Left cardiac atrium (tissue), 4 donors: ENCODE measurements around the gene PUS3. TPM values are rescaled to one million over a fixed set of nuclear protein-coding genes. Genes with fewer than 3 reads are reported as not detected.

Experiments
- ATAC-seq, 2 donors: fragments of 200-7000 bp; cut with Tn5 transposase; one replicate each; pipeline ENCODE4 v1.9.1; 2020; ENCODE audit warnings: mild to moderate bottlenecking in 2 of 2, moderate library complexity in 2 of 2
- DNase-seq: peaks from one replicate; pipeline ENCODE4 v3.0.0-alpha.2; 2020
- intact Hi-C, 2 donors: fragments of 100-400 bp; cut with DNase I; formaldehyde crosslinking; loops; one replicate each; pipeline versions ENCODE4 v1.14.1 to v1.15.1; 2022 to 2023
- long read RNA-seq: library from polyadenylated mRNA; unstranded; transcript quantifications from one replicate; pipeline ENCODE4 v2.0.0, GENCODE V29; 2021
- total RNA-seq, 2 donors: library from RNA; stranded (reverse); fragmentation: NEBNext Ultra II Directional; extraction: Animal tissue kit (Norgen Biotek cat#: 25700); gene quantifications; one replicate each; pipeline ENCODE4 v1.2.1, GENCODE V29; 2021
- donor health status: DM: no; HTN: yes; CAD: no.
- donor health status: DM: no; HTN: yes; CAD: no; lungs with severe emphysema.
- donor health status: DM: yes; HTN: yes; CAD: no.
- donor health status: Dilated cardiomyopathy.

The PUS3 gene, protein sequence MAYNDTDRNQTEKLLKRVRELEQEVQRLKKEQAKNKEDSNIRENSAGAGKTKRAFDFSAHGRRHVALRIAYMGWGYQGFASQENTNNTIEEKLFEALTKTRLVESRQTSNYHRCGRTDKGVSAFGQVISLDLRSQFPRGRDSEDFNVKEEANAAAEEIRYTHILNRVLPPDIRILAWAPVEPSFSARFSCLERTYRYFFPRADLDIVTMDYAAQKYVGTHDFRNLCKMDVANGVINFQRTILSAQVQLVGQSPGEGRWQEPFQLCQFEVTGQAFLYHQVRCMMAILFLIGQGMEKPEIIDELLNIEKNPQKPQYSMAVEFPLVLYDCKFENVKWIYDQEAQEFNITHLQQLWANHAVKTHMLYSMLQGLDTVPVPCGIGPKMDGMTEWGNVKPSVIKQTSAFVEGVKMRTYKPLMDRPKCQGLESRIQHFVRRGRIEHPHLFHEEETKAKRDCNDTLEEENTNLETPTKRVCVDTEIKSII
- total RNA-seq, result 1 to 10 TPM; 6.9 to 8.2 TPM
- long read RNA-seq, transcript PUS3-201 (4 exons, 1,843 nt), result major isoform, 8 of 13 reads
- long read RNA-seq, partial matches to known transcripts, result 0 of 13 reads
- long read RNA-seq, other reads (novel, unspliced or antisense), result 3 of 13 reads

DNA sequence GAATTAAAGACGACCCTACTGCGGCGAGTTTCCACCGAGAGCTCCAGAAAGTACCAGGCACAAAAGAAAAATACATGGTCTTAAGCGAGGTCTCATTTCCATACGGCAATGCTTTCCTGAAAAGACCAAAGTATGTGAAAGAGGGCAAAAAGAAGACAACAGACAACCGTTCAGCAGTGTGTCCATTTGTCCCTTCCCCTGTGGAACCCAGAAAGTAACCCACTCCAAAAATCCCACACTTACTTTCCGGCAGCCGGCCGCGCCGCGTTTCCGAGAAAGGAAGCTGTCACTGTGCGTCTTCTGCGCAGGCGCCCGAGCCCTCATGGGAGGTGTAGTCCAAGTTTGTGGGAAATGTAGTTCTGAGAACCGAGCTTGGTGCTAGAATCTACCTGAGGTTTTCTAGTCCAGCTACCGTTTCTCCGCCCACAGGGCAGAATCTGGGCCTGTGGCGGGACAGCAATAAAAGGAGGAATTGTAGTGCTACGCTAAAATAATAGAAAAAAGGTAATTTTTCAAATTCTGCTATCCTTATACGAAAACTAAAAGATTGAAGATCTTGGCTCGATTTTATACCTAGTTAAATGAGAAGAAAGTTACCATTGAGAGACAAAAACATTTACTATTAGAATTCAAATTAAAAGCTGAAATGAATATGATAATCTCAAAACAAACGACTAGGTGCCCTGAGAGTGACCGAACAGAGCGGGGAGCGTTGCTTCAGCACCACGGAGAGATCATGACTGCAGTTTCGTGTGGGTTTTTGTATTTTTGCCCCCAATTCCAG, at the start of gene PUS3:
TSS of gene PUS3 (minus strand) at position 280 of the 784 bp plus-strand sequence. CDS start 6,922 bp downstream, outside the sequence.
- peak; percentile 96 for ATAC-seq
- DNase-seq, result peak; percentile 95
- intact Hi-C loops, result no loop called here

DNA sequence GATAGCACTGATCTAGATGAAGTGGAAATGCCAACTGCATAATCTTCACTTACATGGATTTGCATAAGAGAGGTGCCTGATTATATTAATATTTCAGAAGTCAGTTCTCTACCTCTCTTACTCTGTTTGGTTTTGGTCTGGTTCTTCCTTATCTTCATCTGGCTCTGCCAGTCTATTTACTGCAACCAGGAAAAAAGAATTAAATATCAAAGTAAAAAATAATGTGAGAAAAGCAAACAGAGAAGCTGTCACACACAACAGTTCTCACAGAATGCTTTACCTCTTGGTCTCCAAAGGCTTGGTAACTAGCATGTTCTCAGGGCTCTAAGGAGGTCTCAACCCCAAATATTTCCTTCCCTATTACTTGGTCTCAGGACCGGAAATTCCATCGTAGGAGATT, 49.6 kb upstream of the PUS3 start:
- ATAC-seq, result no peak
- DNase-seq, result no peak
- intact Hi-C loops, result no loop called here

DNA sequence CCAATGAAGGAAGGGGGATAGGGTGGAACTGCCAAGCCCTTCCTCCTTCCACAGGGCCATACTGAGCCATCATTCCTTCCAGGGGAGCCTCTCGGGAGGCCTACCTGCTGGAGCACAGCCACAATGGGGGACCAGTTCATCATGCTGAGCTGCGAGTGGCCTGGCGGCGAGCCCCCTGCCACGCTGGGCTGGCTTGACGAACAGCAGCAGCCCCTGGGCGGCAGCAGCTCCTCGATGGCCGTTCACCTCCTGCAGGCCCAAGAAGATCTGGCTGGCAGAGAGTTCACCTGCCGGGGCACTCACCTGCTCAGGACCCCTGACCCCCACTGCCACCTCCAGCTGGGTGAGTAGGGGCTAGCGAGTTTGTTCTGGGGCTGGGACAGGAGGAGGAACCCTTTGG, 48.7 kb upstream of the PUS3 start:
- intact Hi-C loops, result no loop called here
- ATAC-seq (peak in 1 of 2 donors; percentile 9), DNase-seq (no peak)

DNA sequence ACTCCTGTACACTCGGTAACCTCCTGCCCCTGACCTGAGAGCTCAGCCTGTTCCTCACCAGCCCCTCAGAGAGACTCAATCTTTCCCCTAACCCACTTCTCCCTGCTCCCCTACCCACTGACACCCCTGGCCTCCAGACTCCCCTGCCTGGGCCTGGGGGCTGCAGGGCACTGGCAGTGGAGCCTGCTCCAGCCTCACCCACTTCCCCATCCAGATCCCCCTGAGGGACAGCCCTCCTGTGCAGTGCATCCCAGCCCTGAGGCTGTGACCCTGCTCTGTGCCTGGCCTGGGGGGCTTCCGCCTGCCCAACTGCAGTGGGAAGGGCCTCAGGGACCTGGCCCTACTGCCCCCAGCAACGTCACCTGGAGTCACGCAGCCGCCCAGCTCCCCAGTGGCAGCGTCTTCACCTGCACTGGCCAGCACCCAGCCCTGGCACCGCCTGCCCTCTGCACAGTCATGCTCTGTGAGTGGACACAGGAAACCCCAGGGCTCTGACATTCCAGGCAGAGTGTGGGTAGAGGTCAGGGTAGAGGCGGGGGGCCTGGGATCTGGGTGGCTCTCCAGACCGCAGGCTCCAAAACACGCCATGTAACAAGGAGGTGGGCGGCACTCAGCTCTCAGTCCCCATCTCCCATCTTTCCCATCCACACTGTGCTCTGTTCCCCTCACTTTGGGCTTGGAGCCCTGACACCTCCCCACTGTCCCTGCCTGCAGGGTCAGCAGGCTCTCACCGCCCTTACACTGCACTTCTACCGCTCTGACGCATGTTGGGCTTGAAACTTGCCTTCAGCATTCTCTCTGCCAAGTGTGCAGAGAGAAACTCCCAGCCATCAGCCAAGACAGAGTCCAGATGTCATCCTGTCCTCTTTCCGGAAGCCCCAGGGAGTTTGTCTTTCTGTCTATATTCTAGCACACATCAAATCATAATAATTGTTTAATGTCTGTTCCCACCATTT, 48.0 kb upstream of the PUS3 start:
- intact Hi-C loops, result no loop called here
- peak; percentile 78 for DNase-seq
- ATAC-seq, result peak; percentile 75 to 91

DNA sequence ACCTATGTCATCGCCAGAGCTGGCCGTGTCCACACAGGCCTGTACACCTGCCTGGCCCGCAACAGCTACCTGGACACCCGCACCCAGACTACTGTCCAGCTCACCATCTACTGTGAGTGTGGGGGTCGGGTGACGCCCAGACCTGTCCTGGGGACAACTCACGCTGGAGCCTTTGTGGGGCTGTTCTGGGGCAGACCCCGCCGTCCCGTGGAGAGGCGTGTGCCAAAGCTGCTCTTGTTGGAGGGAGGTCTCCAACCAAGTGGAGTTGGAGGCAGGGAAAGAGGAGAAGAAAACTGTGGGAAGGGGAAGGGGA, 47.1 kb upstream of the PUS3 start:
- DNase-seq (no peak), ATAC-seq (no peak)
- intact Hi-C loops, result no loop called here

DNA sequence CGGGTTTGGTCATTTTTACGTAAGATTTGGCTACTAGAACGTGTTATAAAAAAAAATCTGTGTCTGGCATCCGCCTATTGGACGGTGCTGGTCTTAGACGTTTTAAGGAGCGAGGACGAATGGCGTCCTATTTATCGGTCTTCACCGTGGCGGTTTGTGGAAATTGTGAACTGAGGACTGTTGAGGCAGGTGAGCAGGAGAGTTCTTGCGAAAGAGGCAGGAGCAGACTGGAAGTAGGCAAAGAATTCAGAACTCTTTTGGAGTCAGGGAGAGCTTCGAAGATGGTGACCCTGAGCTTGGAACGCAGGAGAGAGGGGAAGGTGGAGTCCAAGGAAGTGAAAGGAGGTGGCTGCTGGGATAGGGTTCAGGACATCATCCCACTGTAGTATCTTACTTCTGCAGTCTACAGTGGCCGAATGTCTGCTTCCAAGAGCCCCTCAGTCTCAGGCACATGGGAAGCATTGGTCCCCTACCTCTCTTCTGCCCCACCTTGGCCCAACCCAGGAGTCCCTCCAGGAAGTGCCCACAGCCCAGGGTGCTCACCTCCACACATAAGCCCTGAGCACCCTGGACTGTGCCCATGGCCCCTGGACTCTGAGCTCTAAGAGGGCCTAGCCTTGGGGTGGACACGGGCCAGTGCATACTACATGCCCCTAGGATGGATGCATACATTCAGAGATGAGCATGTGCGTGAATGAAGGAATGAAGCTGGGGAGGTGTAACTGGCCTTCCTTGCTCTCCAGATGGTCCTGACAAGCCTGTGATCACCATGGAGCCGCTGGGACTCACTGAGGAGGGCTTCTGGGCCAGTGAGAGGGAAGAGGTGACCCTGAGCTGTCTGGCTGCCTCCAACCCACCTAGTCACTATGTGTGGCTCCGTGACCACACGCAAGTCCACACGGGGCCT, 46.5 kb upstream of the PUS3 start:
- no peak for DNase-seq
- no peak for ATAC-seq
- intact Hi-C loops, result no loop called here

DNA sequence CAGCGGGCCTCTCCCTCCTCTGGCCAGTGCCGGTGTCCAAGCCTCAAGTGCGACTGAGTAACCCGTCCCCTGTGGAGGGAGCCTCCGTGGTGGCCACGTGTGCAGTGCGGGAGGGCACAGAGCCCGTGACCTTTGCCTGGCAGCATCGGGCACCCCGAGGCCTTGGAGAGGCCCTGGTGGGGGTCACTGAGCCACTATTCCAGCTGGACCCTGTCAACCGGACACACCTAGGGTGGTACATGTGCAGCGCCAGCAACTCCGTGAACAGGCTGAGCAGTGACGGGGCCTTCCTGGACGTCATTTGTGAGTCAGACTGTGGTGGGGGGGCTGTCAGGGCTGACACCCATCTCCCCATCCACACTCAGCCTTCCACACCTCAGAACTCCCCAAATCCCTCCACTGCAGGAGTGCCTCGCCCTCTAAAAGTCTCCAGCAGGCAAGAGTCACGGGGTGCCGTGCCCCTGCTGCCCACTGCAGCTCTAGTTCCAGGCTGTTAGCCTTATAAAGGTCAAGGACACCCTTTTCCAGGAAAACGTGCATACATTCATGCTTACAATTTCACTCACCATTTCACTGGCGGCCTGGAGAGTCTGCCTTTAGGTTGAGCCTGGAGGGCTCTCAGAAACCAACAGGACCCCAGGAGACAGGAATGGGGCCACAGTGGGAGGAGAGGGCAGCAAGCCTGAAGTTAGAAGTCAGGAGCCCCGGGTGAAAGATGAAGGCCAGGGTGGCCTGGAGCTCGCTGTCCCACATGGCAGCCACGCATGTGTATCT, 45.5 kb upstream of the PUS3 start:
- DNase-seq (no peak), ATAC-seq (no peak)
- intact Hi-C loops, result no loop called here

DNA sequence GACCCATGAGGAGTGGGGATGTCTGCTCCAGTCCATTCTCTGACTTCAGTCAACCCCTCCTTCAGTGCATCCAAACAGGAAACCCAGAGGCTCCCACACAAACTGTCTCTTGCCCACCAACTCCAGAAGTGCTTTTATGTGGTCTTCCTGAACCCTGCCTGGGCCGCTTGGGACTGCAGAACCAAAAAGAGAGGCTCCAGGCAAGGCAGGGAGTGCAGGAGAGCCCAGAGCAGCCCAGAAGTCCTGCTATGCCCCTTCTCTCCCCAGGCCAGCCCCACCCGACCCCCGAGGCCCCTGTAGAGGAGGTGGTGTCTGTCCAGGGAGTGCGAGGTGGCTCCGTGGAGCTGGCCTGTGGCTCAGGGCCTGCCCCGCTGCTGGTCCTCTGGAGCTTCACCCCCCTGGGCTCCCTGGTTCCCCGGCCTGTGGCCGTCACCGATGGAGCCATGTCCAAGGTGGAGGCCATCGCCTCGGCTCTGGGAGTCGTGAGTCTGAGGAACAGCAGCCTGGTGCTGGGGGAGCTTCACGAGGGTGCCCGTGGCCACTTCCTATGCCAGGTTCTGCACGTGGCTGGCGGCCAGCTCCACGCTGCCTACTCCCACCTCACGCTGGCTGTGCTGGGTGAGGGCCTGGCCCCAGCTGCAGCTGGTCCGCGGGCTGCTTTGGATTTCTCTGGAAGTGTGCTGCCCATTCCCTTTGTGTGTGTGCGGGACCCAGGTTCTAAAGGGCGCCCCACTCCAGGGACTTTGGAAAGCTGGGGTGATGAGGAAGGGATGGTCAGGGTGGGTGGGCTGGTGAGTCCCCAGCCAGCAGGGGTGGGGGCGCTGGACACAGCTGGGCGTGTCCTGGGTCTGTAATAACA, 44.6 kb upstream of the PUS3 start:
- ATAC-seq, result no peak
- intact Hi-C loops, result no loop called here
- DNase-seq, result no peak

DNA sequence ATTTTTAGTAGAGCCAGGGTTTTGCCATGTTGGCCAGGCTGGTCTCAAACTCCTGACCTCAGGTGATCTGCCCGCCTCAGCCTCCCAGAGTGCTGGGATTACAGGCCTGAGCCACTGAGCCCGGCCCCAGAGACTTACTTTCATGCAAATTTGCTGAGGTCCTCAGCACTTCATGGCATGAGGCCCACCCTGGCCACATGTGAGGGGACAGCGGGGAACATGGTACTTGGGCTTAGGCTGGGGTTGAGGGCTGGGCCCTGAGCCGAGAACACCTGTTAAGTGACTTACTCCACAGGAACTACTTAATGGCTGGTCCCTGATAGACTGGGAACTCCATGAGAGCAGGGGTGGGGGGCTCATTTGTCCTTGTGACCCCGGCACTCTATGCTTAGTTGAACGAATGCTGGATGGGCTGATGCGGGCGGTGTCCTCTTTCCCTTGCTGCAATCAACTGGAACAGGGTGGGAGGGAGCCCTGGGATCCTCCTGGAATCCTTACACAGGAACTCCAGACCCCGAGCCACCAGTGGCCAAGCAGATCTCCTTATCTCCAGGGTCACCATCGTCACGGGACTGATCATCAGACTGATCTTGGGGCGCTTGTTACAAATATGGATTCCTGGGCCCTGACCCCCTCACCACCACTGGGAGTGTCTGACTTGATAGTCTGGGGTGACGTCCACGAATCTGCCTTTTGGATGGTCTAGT, 43.9 kb upstream of the PUS3 start:
- no peak for ATAC-seq
- intact Hi-C loops, result no loop called here

DNA sequence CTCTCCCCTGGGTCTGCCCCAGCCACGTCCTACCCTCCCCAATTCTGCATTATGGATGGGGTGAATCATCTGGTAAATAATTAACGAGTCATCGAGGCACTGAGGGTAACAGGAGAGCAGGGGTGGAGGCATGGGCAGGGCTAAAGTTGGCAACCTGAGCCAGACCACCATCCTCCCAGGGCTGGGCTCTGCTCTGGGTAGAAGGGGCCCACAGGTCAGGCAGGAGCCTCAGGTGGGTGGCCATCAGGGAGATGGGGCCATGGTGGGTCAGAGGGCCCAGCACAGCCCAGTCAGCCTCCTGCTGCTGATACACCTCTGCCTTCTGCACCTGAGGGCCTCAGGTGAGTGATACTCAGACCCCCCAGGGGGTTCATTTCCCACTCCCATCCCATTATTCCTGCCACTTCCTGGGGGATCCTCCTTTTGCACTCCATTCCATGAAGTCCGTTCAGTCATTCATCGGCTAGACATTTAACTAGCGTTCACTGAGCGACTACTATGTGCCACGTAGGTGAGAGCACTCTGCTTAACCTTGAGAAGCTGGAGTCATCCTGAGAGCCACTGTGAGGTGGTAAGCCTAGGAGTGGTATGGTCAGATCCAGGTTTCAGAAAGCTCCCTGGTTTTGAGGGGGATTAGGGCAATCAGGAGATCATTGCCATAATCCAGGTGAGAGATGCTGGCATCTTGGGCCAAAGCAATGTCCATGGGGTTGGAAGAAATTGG, 43.0 kb upstream of the PUS3 start, which contains the start of gene VSIG10L2:
TSS of gene VSIG10L2 (plus strand) at position 248 of the 724 bp plus-strand sequence. CDS start at position 260, 12 bp downstream.
- no peak for DNase-seq
- no peak for ATAC-seq
- intact Hi-C loops, result no loop called here

More for the DNA sequence above, 43.9 kb upstream of the PUS3 start:
- DNase-seq, result no peak

DNA sequence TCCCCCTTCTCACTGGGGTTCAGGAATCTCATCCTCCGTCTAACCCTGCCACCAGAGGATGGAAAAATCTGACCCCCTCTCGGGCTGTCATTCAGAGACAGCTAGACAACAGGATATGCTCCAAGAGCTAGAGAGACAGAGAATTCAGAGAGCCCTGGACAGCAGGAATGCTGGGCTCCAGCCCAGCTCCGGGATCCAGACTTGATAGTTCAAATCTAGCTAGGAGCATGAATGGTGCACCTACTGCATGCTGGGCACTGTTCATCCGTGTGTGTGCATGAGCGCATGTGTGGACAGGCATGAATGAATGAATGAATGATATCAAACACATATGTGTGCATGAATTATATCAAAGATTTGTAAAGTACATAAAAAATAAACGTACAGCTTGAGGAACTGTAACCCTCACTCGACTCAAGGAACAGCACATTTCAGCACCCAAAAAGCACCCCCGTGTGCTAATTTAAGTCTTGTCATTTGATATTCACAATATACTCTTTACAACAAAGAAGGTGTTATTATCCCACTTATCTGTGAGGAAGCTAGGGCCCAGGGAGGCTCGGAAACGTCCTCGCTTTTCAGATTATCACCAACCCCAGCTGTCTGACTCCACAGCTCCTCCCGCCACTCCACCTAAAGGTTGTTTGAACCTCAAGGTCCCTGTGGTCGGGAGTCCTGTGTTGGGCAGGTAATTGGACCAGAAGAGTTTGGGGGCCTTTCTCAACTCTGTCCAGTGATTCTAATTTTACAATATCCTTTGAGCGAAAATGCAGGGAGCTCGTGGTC, 42.2 kb upstream of the PUS3 start:
- DNase-seq, result no peak
- intact Hi-C loops, result no loop called here
- no peak for ATAC-seq

DNA sequence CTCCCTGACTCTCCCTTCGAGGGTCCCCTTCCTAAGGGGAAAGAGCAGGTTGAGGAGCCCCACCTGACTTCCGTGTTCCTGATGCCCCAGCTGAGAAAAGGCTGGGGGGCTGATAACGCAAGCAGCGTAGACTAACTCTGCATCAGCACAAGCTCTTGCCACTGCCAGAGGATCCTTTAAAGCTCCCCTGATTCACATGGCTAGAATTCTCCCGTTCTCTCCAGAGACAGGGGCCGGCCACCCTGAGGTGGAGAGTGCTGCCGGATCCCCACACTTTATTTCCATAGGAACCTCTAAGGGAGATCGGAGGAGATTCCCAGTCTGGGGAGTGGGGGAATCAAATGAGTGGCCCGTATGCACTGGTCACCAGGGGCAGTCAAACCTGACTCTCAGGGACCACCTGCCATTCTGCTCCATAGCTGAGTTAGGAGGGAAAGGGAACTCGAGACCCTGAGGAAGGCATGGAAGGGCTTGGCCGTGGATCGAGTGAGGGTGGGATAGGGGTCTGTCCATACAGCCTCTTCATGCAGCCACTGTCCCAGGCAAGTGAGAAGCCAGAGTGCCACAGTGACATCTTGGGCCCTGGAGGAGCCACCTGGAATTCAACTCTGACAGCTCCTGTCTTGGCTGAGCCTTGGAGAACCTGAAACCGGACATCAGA, 41.5 kb upstream of the PUS3 start:
- intact Hi-C loops, result loop anchor here in 1 of 2 donors (5.0 kb wide), 1 partner anchor 248 kb away; no protein-coding TSS in a partner anchor
- DNase-seq, result no peak
- no peak for ATAC-seq

DNA sequence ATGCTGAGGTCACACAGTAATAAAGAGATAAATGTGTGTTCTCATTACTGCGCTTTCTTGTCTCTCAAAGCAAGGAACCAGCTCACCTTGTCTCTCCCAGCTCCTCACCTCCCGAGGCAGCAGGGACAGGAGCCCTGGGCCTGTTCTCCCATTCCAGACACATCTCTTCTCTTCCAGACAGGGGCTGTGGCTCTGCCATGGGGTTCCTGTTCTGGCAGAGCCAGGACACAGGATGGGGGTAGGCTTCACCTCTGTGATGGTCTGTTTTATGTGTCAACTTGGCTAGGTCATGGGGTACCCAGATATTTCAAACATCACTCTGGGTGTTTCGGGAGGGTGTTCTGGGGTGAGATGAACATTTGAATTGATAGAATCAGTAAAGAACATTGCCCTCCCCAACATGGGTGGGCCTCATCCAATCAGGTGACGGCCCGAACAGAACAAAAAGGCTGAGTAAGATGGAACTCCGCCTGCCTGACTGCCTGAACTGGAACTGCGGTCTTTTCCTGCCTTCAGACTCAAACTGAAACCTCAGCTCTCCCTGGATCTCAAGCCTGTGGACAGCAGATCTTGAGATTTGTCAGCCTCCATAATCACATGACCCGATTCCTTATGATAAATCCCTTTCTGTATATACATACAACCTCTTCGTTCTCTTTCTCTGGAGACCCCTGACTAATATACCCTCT, 40.8 kb upstream of the PUS3 start:
- intact Hi-C loops, result loop anchor here in 1 of 2 donors (5.0 kb wide), 1 partner anchor 248 kb away; no protein-coding TSS in a partner anchor
- ATAC-seq (no peak), DNase-seq (no peak)
